ENCODE data around the gene HIPK3.
"Not testable (repeated sequence)": the region's sequence is repeated elsewhere in the genome, so short reads cannot be mapped to it uniquely, and the experiment has no call there.

HIPK3 gene

GRCh38 chr11:33259869-33260268, 2.7 kb downstream of the HIPK3 start:
- no peak for DNase-seq (ENCODE audit: low spot score)

- not testable (repeated sequence) for DNase-seq (ENCODE audit: low spot score)
These were observed 4.2 kb downstream of the HIPK3 start for GRCh38 chr11:33261350-33261749.

GRCh38 chr11:33262011-33262645, 4.9 kb downstream of the HIPK3 start:
- no peak for DNase-seq (ENCODE audit: low spot score)

- DNase-seq (ENCODE audit: low spot score) = no peak
These were observed 6.4 kb downstream of the HIPK3 start for GRCh38 chr11:33263549-33263948.

GRCh38 chr11:33264926-33265325, 7.7 kb downstream of the HIPK3 start:
- no peak for DNase-seq (ENCODE audit: low spot score)

- no peak for DNase-seq (ENCODE audit: low spot score)
These were observed 9.4 kb downstream of the HIPK3 start for GRCh38 chr11:33266393-33267215.

- no peak for DNase-seq (ENCODE audit: low spot score)
These were observed 11.9 kb downstream of the HIPK3 start for GRCh38 chr11:33268945-33269540.

- no peak for DNase-seq (ENCODE audit: low spot score)
These were observed 12.6 kb downstream of the HIPK3 start for GRCh38 chr11:33269822-33270221.

GRCh38 chr11:33271059-33271458, 13.9 kb downstream of the HIPK3 start:
- no peak for DNase-seq (ENCODE audit: low spot score)

- no peak for DNase-seq (ENCODE audit: low spot score)
These were observed 15.3 kb downstream of the HIPK3 start for GRCh38 chr11:33272338-33273107.

- no peak for DNase-seq (ENCODE audit: low spot score)
These were observed 16.5 kb downstream of the HIPK3 start for GRCh38 chr11:33273656-33274055.

GRCh38 chr11:33280411-33280810, 23.2 kb downstream of the HIPK3 start:
- DNase-seq (ENCODE audit: low spot score) = no peak

GRCh38 chr11:33281758-33282157, 24.6 kb downstream of the HIPK3 start:
- no peak for DNase-seq (ENCODE audit: low spot score)

- DNase-seq (ENCODE audit: low spot score) = no peak
These were observed 27.6 kb downstream of the HIPK3 start for GRCh38 chr11:33284818-33285217.

- no peak for DNase-seq (ENCODE audit: low spot score)
These were observed 33.1 kb downstream of the HIPK3 start for GRCh38 chr11:33290319-33290718.

GRCh38 chr11:33291004-33291777, 34.0 kb downstream of the HIPK3 start:
- DNase-seq (ENCODE audit: low spot score) = no peak

GRCh38 chr11:33292311-33292710, 35.1 kb downstream of the HIPK3 start:
- no peak for DNase-seq (ENCODE audit: low spot score)

GRCh38 chr11:33294224-33294623, 37.0 kb downstream of the HIPK3 start:
- no peak for DNase-seq (ENCODE audit: low spot score)

- DNase-seq (ENCODE audit: low spot score) = no peak
These were observed 37.6 kb downstream of the HIPK3 start for GRCh38 chr11:33294797-33295196.

- DNase-seq (ENCODE audit: low spot score) = no peak
These were observed 39.5 kb downstream of the HIPK3 start for GRCh38 chr11:33296695-33297094.

- no peak for DNase-seq (ENCODE audit: low spot score)
These were observed 46.4 kb downstream of the HIPK3 start for GRCh38 chr11:33303541-33303940.

GRCh38 chr11:33306821-33307220, 49.6 kb downstream of the HIPK3 start:
- DNase-seq (ENCODE audit: low spot score) = not testable (repeated sequence)

All from hematopoietic multipotent progenitor cell treated with erythropoietin and hydrocortisone succinate and interleukin-3 and kit ligand, for 17 days (in vitro differentiated cells).